Fibroblast of skin of scalp (primary cell): ENCODE data around the gene IGFBP1. TPM values are rescaled to one million over a fixed set of nuclear protein-coding genes. Genes with fewer than 3 reads are reported as not detected.
"Not testable (repeated sequence)": the region's sequence is repeated elsewhere in the genome, so short reads cannot be mapped to it uniquely, and the experiment has no call there.

Experiments
- DNase-seq: peaks from one replicate; pipeline ENCODE4 v3.0.0-alpha.2; 2013
- polyA plus RNA-seq, 2 experiments: library from polyadenylated mRNA; unstranded; fragments of 120-200 nt; gene quantifications; one replicate each; pipeline ENCODE4 v1.2.1, GENCODE V29; 2013; ENCODE audit not compliant: insufficient read length in 2 of 2

Gene IGFBP1
- polyA plus RNA-seq (2013, experiment 1 of 2; ENCODE audit: insufficient read length), result 0.28 TPM
- 0.17 TPM for polyA plus RNA-seq (2013, experiment 2 of 2; ENCODE audit: insufficient read length)

DNA sequence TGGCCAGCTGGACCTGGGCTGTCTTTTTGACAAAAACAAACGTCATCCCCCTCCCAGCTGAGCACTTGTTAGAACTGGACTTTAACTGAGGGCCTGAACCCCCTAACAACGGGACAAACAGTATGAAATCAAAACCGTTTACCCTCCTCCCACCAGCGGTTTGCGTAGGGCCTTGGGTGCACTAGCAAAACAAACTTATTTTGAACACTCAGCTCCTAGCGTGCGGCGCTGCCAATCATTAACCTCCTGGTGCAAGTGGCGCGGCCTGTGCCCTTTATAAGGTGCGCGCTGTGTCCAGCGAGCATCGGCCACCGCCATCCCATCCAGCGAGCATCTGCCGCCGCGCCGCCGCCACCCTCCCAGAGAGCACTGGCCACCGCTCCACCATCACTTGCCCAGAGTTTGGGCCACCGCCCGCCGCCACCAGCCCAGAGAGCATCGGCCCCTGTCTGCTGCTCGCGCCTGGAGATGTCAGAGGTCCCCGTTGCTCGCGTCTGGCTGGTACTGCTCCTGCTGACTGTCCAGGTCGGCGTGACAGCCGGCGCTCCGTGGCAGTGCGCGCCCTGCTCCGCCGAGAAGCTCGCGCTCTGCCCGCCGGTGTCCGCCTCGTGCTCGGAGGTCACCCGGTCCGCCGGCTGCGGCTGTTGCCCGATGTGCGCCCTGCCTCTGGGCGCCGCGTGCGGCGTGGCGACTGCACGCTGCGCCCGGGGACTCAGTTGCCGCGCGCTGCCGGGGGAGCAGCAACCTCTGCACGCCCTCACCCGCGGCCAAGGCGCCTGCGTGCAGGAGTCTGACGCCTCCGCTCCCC lies at the start of gene IGFBP1:
Gene IGFBP1 (plus strand): TSS at position 304 of the 808 bp plus-strand sequence. CDS start 165 bp downstream, at position 469.
- DNase-seq, result no peak

DNA sequence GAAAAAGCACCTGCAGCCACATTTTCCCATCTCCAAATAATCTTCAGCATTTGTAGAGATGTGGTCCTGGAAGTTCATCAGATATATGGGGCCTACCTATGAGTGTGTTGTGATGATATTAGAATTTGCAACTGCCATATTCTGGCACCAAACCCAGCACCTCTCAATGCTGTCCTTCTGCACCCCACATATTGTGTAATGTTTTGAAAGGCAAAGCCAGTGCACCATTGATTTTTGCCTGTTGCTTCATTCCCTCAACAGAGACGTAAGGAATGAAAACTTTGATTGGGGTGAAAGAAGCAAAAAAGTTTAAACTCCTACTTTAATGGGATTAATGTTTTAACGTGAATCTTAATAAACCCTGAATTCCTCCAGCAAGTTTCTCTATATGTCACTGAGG lies 49.4 kb upstream of the IGFBP1 start:
- not testable (repeated sequence) for DNase-seq

DNA sequence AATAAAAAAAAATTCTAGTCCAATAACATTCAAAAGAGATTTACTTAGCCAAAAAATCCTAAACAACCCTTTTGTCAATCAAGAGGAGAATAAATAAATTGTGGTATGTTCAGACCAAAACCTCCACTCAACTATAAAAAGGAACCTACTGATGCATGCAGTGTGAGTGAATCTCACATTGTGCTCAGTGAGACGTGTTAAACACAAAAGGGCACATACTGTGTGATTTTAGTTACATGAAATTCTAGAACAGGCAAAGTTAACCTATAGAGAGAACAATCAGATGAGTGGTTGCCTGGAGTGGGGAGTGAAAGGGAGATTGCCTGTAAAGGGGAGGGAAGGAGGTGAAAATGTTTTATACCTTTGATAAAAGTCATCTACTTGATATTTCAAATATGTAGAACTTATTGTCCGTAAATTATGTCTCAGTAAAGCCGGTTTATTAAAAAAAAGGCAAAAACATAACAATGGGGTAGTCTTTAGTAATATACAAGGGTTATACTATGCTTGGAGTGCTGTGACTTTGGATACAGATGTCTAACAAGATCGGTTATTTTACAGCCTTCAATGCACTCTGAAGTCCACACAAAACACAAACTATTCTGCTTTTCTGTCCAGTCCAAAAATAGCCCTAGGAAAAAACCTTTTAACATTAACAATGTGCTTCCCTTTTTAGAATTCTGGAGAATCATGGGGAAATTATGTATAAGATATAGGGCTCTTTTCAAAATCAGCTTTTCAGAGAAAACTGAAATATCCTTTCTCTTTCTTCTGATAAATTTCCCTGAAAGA lies 46.2 kb upstream of the IGFBP1 start:
- not testable (repeated sequence) for DNase-seq

DNA sequence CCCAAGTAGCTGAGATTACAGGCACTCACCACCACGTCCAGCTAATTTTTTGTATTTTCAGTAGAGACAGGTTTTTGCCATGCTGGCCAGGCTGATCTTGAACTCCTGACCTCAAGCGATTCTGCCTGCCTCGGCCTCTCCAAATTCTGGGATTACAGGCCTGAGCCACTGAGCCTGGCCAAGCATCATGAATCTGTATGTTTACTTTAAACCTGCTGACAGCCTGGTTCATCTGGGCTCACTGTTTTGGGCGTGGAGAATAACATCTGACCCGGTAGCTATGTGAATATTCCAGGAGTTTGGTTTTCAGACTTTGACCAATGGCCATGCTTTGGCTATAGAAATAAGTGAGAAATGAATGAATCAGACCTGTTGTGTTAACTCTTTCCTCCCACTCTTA lies 41.8 kb upstream of the IGFBP1 start:
- DNase-seq, result not testable (repeated sequence)

DNA sequence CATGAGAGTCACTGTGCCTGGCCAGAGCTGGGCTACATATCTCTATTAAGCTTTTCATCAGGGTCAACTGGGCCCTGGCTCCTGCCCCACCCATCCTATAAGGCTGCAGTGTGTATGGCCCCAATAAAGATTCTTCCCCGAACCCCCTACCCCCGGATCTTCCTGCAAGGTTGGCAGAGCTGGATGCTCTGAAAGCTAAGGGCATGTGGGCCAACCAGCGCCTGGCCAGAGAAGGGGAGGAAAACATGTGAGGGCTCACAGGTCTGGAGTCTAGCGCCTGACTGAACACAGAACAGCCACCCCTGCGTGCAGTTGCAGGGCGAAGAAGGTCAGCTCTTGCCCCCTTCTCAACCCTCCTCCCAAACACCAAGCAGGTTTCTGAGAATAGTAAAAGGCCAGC lies 39.6 kb upstream of the IGFBP1 start:
- DNase-seq, result not testable (repeated sequence)

DNA sequence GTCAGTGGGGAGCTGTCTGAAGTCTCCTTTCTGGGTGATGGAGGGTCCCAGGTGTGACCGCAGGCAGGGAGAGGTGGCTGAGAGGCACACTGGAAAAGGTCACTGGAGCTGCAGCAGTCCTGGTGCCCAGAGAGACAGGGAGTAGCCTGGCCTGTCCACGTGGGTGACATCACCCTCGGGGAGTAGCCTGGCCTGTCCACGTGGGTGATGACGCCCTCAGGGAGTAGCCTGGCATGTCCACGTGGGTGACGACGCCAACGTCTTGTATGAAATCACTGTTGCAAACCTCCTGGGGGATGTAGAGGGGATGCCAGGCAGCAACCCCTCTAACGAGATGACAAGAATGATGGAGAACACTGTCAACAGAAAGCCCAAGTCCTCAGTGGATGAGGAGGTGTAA lies 35.3 kb upstream of the IGFBP1 start:
- not testable (repeated sequence) for DNase-seq

DNA sequence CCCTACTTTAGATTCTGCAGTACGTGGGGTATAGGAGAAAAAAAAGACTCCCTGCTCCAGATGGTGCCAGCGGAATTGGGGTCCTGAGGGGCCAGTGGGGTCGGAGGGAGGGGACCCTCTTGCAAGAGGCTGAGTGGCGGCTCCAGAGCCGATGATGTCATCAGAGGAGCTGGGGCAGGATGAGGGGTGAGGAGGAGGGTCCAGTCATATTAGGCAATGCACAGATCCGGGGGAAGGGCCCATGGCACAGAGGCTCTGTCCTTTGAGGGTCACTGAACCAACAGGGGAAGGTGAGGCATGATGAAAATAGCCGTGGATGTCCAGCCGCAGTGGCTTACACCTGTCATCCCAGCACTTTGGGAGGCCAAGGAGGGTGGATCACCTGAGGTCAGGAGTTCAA lies 34.8 kb upstream of the IGFBP1 start:
- DNase-seq, result not testable (repeated sequence)

DNA sequence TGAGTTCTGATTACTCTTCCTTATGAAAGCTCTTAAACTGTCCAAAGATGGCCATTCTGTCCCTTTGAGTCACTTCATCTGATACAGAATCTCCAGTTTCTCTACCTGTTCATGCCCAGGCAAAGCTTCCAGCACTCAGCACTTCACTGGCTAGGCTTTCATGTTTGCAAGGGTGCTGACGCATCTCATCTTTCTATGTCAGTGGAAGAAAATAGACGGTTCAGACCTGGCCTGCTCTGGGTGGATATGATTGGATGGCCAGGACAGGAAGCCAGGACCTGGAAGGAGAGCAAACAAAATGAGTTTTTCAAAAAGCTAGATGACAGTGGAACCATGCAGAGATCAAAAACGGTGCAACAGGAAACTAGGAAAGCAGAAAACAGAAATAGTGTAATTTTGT lies 32.6 kb upstream of the IGFBP1 start:
- DNase-seq, result not testable (repeated sequence)

DNA sequence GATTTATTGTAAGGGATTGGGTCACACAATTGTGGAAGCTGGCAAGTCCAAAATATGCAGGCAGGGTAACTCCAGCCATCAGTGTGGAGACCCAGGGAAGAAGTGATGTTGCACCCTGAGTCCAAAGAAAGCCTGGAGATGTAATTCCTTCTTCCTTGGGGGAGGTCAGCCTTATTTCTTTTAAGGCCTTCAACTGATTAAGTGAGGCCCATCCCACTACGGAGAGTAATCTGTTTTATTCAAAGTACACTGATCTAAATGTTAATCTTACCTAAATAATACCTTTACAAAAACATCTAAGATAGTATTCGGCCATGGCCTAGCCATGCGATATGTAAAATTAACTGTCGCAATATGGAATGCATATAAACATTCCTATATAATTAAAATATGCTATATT lies 31.4 kb upstream of the IGFBP1 start:
- DNase-seq, result not testable (repeated sequence)

DNA sequence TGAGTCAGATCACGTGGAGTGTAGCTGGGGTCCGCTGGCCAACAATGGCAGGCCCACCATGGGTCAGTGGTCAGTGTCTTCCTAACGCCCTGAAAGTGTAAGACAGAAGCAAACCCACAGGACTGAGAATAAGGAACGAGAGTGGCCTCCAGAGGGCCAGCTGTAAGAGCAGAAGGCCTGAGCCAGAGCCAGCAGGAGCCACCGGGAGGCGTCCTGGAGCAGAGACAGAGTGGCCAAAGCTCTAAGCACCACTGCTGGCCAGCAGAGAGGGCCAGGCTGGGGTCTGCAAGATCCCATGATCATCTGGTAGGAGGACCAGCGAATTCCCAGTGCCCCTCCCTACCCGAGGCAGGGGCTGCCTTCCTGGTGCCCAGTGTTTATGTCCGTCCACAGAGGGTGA lies 24.6 kb upstream of the IGFBP1 start:
- no peak for DNase-seq

DNA sequence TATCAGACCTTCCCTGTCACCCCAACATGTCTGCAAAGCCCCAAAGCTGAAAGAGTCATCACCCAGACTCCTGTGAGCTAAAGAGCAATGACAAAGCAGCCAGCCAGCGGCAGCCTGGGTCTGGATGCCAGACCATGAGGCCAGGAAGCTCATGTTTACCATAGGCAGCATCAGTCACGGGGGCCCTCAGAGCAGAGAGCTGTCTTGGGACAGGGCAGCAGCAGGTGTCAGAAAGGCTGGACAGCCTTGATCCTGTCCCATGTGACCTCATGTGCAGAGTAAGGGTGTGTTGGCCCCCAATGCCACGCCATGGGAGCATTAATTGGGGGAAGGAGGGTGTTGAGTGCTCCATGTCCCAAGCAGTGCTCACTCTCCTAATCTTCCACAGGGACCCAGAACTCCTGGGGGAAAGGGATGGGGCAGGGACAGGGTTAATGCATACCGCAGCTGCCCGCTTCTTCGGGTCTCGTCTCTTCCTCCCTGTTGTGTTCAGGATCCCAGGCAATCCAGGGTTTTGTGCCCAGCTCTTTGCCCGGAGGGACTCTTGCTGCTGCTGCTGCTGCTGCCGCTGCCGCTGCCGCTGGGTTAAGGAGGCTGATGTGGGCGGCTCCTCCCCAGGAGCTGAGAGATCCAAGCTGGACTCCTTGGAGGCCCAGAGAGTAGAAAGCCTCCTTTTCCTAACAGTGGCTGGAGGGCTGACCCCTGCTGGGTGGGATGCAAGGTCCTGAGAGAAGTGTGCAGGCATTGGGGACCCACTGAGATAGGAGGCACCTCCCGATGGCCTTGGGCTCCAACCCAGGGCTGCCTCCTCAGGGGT lies 22.5 kb upstream of the IGFBP1 start:
- no peak for DNase-seq

DNA sequence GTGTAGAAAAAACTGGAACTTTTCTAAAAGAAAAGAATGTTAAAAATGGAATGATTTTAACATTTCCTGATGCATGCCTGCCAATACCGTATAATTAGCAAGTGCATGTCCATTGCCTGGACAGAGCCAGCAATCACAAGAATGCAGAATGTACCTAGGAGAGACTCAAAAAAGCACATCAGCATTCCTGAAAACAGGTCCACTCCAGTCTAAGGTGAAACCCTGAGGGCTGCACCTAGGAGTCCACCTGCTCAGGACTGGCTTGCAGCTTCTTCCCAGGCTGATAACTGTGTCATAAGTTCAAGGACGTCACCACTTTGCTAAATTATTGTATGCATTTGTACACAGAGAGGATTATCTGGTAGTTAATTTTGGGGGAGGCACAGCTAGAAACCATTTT lies 20.8 kb upstream of the IGFBP1 start:
- DNase-seq, result no peak

DNA sequence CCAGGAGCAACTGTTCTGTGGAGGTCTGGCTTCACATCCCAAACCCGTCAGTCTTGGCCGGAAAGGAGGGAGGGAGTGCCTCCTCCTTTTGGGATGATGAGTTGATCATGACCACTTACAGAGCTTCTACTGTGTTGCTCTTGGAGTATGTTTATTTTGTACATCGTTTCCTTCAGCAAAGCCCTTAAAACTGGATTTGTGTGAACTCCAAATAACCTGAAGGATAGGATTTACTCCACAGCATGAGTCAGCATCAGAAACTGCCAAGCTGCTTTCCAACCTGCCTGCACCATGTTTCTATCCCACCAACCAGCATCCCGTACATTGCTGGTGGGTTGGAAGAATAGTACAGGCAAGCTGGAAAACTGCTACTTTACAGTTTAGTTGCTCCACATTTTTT lies 18.9 kb upstream of the IGFBP1 start:
- no peak for DNase-seq

DNA sequence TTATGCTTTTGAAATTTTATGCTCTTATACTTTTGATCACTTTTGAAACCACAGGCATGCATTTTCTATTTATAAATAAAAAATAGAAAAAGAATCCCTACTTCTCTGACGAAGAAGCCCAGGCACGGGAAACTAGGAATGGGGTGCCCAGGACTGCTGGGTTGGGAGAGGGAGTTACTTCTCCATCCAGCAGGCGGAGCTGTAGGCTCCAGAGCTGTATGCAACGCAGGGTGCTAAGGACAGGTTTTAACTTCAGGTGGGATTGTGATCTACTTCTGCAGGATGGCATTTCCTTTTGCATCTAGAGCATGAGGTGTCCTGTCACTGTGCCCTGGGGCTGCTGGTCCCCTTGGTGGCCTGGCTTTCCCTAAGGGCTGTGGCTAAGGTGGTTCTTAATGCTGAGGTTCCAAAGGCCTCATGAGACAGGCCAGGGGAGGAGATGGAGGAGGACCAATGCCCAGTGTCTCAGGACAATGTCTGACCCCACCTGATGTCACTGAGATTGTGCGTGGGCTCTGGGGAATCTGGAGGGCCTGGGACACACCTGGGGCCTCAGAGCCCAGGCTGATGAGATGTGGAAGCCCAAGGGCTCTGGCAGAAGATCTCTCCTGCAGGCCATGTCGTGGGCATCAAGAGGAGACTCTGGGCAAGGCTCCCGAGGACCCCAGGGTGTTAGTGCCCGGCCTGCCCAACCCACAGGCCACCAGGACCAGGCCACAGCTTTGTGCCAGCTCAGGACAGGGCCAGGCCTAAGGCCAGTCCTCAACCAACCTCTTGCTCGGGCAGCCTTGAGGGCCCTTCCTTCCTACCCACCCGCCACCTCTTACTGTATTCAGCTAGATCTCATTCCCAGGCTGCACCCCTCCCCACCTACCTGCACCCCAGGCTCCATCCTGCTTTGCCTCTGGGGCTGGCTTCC lies 15.9 kb upstream of the IGFBP1 start:
- DNase-seq, result no peak

DNA sequence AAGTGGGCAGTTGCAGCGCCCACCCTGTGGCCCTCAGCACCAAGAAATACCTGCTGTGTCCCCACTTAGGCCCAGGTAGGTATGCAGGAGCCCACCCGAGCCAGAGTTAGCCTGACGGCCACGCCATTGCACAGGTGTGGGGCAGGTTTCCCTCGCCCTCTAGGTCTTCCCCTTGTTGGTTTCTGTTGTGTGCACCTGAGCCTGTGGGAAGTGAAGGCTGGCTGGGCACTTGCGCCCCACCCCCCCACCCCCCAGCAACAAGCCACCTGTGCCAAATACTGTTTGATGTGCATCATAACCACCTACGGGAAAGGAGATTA lies 15.3 kb upstream of the IGFBP1 start, which contains the start of gene CCDC201:
Gene CCDC201 (minus strand): TSS at position 48 of the 320 bp plus-strand sequence. CDS start 75 bp downstream, outside the sequence.
- no peak for DNase-seq

DNA sequence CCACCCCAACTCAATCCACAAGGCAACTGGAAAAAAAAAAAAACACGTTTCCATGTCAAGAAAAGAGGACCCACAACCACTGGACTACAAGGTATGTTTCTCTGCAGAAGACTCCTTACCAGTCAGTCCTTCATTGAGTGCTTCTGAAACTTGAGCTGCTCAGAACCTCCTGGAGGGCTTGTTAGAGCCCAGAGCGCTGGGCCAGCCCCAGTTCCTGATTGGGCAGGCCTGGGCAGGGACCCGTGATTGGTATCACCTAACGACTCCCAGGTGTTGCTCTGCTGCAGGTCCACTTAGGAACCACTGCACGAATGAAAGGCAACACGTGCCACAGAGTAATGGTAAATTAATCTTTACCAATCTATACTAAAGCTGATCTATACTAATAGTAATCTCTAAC lies 14.9 kb upstream of the IGFBP1 start:
- DNase-seq, result no peak

DNA sequence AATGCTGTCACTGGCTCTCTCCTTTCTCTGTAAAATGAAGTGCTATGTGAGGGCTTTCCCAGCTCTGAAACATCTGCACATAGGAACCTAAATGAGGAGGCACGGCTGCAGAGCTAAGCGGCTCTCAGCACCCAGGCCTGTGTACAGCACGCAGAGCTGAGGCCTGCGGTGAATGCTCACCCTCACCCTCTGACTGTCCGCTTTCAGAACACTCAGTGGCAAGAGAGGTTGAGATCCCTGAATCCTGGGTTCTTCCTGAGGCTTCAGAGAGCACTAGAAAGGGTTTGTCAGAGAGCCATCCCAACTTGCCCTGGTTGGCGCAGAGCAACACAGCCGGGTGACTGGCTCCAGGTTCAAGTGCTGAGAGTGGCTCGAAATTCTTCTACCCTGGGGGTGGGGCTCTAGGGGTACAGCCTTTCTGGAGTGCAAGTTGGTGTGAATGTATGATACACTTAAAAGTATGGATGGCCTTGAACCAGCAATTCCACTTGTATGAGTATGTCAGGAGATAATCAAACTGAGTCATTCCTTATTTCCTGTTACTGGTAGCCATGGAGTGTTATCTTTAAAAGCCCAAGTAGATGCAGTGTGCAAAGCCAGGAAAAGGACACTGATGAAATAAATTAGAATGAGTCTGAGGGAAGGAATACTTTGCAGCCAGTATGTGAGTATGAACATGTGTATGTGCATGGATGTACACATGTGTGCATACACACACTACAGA lies 13.7 kb upstream of the IGFBP1 start:
- peak; percentile 78 for DNase-seq

DNA sequence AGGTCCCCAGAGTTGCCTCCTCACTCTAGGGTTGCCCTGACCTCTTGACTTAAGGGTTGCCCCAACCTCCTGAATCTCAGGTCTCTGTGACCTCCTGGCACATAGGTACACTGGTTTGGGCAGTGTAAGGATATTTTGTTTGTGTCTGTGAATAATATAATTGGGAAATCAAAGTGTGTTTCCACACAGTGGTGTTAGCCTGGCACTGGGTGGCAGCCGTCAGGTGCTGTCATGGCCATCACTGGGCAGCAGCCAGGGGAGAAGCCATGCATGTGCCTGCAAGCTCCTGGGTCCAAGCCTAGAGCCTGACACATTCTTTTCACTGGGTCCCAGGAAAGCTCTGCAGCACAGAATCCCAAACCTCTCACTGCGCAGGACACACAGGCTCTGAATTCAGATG lies 11.8 kb upstream of the IGFBP1 start:
- no peak for DNase-seq

DNA sequence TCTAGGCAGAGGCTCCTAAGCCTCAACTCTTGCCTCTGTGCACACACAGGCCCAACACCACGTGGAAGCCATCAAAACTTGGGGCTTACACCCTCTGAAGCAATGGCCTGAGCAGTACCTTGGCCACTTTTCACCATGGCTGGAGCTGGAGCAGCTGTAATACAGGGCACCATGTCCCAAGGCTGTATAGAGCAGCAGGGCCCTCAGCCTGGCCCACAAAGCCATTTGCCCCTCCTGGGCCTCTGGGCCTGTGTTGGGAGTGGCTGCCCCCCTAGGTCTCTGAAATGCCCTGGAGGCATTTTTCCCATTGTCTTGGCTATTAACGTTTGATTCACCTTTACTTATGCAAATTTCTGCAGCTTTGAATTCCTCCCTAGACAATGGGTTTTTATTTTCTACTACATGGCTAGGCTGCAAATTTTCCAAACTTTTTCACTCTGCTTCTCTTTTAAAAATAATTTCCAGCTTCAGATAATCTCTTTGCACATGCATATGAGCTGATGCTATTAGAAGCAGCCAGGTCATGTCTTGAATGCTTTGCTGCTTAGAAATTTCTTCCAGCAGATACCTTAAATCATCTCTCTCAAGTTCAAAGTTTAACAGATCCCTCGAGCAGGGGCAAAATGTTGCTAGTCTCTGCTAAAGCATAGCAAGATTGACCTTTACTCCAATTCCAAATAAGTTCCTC lies 9.7 kb upstream of the IGFBP1 start:
- no peak for DNase-seq

DNA sequence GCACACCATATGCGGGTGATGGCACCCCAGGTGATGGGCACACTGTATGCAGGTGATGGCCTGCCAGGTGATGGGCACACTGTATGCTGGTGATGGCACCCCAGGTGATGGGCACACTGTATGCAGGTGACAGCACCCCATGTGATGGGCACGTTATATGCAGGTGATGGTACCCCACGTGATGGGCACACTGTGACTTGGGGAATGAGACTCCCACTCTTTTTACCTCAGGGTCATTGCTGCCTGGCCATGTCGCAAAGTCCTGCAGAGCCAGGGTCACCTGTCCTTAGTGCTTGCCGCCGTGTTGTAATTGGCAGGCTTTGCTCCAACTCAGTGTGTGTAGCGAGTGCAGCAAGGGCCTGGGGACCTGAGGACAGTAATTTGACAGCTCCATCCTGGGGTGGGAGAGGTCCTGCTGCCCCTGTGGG lies 7.8 kb upstream of the IGFBP1 start:
- no peak for DNase-seq
